Muscle layer of duodenum (tissue), 2 donors: Measurements from ENCODE around the gene SHISA2.
"Not testable (repeated sequence)": the region's sequence is repeated elsewhere in the genome, so short reads cannot be mapped to it uniquely, and the experiment has no call there.

Experiments
- H3K27ac ChIP-seq: one replicate; pipeline ENCODE4 v1.7.0; 2013; ENCODE audit warnings: mild to moderate bottlenecking, low read length
- H3K27me3 ChIP-seq: one replicate; pipeline ENCODE4 v1.7.0; 2013; ENCODE audit warnings: low read depth, mild to moderate bottlenecking, control low read depth, low read length
- H3K36me3 ChIP-seq, 2 donors: one replicate each; pipeline ENCODE4 v1.7.0; 2013; ENCODE audit warnings: low read length in 2 of 2, control low read depth in 1 of 2, mild to moderate bottlenecking in 1 of 2; ENCODE audit not compliant: insufficient read depth in 2 of 2, control insufficient read depth in 1 of 2
- H3K4me1 ChIP-seq, 2 donors: one replicate each; pipeline ENCODE4 v1.7.0; 2013; ENCODE audit warnings: low read length in 2 of 2, mild to moderate bottlenecking in 2 of 2, control low read depth in 1 of 2, moderate library complexity in 1 of 2; ENCODE audit not compliant: insufficient read depth in 2 of 2, control insufficient read depth in 1 of 2
- H3K4me3 ChIP-seq, 2 donors: one replicate each; pipeline ENCODE4 v1.7.0; 2013; ENCODE audit warnings: low read length in 2 of 2, low read depth in 1 of 2, mild to moderate bottlenecking in 1 of 2
- H3K9me3 ChIP-seq, 2 donors: one replicate each; pipeline ENCODE4 v1.7.0; 2013; ENCODE audit warnings: low read length in 2 of 2, control low read depth in 1 of 2, mild to moderate bottlenecking in 1 of 2; ENCODE audit not compliant: control insufficient read depth in 1 of 2
- donor health status: healthy.

SHISA2 gene

GRCh38 chr13:26051657-26052311 is at the start of gene SHISA2:
SHISA2 (minus strand) TSS chr13:26052016; CDS start chr13:26050975, 1,041 bp downstream.
- H3K27me3 ChIP-seq = peaks cover 27% of the 10 kb centered on the region
- H3K36me3 ChIP-seq = no peaks in the 10 kb centered on the region
- H3K27ac ChIP-seq = no peak within 1 kb of the TSS
- no peaks in the 10 kb centered on the region for H3K9me3 ChIP-seq
- peaks cover 0 to 31% of the 10 kb centered on the region in 2 donors for H3K4me1 ChIP-seq
- H3K4me3 ChIP-seq = peak within 1 kb of the TSS; percentile 38 to 67

- H3K27ac ChIP-seq = no peak overlapping the region
- H3K36me3 ChIP-seq = no peaks in the 10 kb centered on the region
- H3K9me3 ChIP-seq = peaks cover 0 to 5% of the 10 kb centered on the region in 2 donors
- H3K4me3 ChIP-seq = no peak overlapping the region
- no peaks in the 10 kb centered on the region for H3K27me3 ChIP-seq
- H3K4me1 ChIP-seq = no peaks in the 10 kb centered on the region
These were observed 44.2 kb upstream of the SHISA2 start for GRCh38 chr13:26095846-26096610.

GRCh38 chr13:26095338-26095737 is 43.5 kb upstream of the SHISA2 start:
- Histone ChIP-seq H3K4me3 (no peak overlapping the region), H3K27ac (no peak overlapping the region), H3K4me1 (no peaks in the 10 kb centered on the region), H3K27me3 (no peaks in the 10 kb centered on the region), H3K9me3 (peaks cover 0 to 2% of the 10 kb centered on the region in 2 donors), H3K36me3 (no peaks in the 10 kb centered on the region)

- H3K27ac ChIP-seq, H3K4me3 ChIP-seq, H3K36me3 ChIP-seq, H3K9me3 ChIP-seq, H3K27me3 ChIP-seq, H3K4me1 ChIP-seq: not testable (repeated sequence)
These were observed 25.0 kb upstream of the SHISA2 start for GRCh38 chr13:26076821-26077220.

DNA sequence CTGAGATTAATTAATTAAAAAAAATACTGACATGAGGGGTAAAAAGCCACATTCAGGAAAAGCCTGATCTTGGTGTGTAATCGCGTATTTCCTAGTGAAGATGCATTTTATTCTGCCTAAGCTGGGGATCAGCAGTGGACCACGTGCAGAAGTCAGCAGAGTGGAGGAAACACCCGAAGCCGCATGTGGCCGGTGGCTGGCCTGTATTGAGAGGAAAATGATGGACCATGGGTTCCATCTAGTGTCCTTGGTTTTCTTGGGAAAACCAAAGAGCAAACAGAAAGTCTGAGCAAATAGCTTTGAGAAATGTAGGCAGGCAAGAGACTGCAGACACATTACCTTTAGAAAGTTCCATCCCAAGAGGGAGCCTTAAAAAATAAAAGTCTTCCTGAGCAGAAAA is 23.7 kb upstream of the SHISA2 start:
- Histone ChIP-seq H3K36me3 (no peaks in the 10 kb centered on the region), H3K4me3 (no peak overlapping the region), H3K9me3 (no peaks in the 10 kb centered on the region), H3K27me3 (no peaks in the 10 kb centered on the region), H3K4me1 (peaks cover 0 to 5% of the 10 kb centered on the region in 2 donors), H3K27ac (no peak overlapping the region)

DNA sequence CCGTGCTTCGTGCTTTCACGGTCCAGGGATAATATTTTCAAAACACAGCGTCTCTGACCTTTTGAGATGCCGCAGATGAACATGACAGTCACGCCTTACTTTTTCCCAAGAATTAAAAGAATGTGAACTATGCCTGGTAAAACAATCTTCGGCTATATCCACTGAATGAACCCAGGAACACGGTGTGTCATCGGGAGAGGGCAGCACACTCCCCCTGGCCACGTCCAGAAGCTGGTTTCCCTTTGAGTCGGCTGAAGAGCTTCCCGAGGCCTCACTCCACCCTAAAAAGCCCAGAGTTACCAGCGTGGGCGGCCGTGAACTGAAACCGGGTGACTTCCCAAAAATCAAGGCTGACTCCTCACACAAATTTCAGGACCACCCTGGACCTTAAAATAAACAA is 22.9 kb upstream of the SHISA2 start:
- Histone ChIP-seq H3K9me3 (no peaks in the 10 kb centered on the region), H3K4me3 (no peak overlapping the region), H3K27ac (no peak overlapping the region), H3K36me3 (no peaks in the 10 kb centered on the region), H3K27me3 (no peaks in the 10 kb centered on the region), H3K4me1 (peaks cover 0 to 5% of the 10 kb centered on the region in 2 donors)

- not testable (repeated sequence) for H3K9me3 ChIP-seq, H3K27ac ChIP-seq, H3K27me3 ChIP-seq
These were observed 20.5 kb upstream of the SHISA2 start for GRCh38 chr13:26072335-26072734.

GRCh38 chr13:26071691-26072090 is 19.9 kb upstream of the SHISA2 start:
- Histone ChIP-seq H3K4me3 (no peak overlapping the region), H3K36me3 (no peaks in the 10 kb centered on the region), H3K27ac (no peak overlapping the region), H3K9me3 (no peaks in the 10 kb centered on the region), H3K4me1 (peaks cover 0 to 5% of the 10 kb centered on the region in 2 donors), H3K27me3 (no peaks in the 10 kb centered on the region)

More at GRCh38 chr13:26072335-26072734, 20.5 kb upstream of the SHISA2 start:
- not testable (repeated sequence) for H3K4me3 ChIP-seq, H3K36me3 ChIP-seq, H3K4me1 ChIP-seq

GRCh38 chr13:26069642-26070041 is 17.8 kb upstream of the SHISA2 start:
- not testable (repeated sequence) for H3K4me3 ChIP-seq, H3K9me3 ChIP-seq, H3K27me3 ChIP-seq, H3K4me1 ChIP-seq, H3K27ac ChIP-seq, H3K36me3 ChIP-seq

DNA sequence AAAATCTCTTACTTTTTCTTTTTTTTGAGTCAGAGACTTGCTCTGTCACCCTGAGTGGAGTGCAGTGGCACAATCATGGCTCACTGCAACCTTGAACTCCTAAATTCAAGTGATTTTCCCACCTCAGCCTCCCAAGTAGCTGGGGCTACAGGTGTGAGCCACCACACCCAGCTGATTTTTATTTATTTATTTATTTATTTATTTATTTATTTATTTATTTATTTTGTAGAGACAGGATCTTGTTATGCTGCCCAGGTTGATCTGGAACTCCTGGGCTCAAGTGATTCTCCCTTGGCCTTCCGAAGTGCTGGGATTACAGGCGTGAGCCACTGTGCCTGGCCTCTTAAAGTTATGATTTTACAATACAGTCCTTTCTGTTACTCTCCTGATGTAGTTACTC is 16.6 kb upstream of the SHISA2 start:
- H3K4me3 ChIP-seq, H3K9me3 ChIP-seq, H3K27me3 ChIP-seq, H3K27ac ChIP-seq, H3K4me1 ChIP-seq, H3K36me3 ChIP-seq: not testable (repeated sequence)

DNA sequence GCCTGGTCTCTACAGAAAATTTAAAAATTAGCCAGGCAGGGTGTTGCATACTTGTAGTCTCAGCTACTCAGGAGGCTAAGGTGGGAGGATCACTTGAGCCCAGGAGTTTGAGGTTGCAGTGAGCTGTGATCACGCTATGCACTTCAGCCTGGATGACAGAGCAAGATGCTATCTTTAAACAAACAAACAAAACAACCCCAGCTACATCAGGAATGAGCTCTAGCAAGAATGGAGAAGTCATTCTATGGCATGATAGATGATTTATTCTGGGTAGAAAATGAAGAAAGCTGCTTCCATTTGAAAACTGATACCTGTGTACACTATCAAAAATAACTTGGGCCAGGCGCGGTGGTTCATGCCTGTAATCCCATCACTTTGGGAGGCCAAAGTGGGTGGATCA is 15.8 kb upstream of the SHISA2 start:
- Histone ChIP-seq H3K9me3 (no peaks in the 10 kb centered on the region), H3K27ac (no peak overlapping the region), H3K27me3 (no peaks in the 10 kb centered on the region), H3K4me1 (no peaks in the 10 kb centered on the region), H3K4me3 (no peak overlapping the region), H3K36me3 (no peaks in the 10 kb centered on the region)

GRCh38 chr13:26066492-26066891 is 14.7 kb upstream of the SHISA2 start:
- H3K4me3 ChIP-seq, H3K9me3 ChIP-seq, H3K4me1 ChIP-seq, H3K36me3 ChIP-seq, H3K27me3 ChIP-seq, H3K27ac ChIP-seq: not testable (repeated sequence)
